Esophagus squamous epithelium (tissue), 5 donors: ENCODE results near the gene LMX1B. TPM values are rescaled to one million over a fixed set of nuclear protein-coding genes. Genes with fewer than 3 reads are reported as not detected.

Source experiments
- DNase-seq: peaks from one replicate; lab custom pipeline; 2025; lab: John Stamatoyannopoulos, UW
- H3K27ac ChIP-seq, 4 donors: fragments of 200-600 bp; sonication (generic); one replicate each; pipeline ENCODE4 v1.5.1; 2016 to 2019; ENCODE audit warnings: mild to moderate bottlenecking in 1 of 4
- H3K27me3 ChIP-seq, 4 donors: fragments of 200-600 bp; sonication (generic); 1 replicate in 3 of 4; 2 replicates in 1 of 4; pipeline versions ENCODE4 v1.5.1 to v1.6.0; 2017 to 2021; ENCODE audit warnings: antibody characterized with exemption in 1 of 4
- H3K36me3 ChIP-seq, 3 donors: fragments of 200-600 bp; sonication (generic); one replicate each; pipeline ENCODE4 v1.5.1; 2016 to 2019
- H3K4me1 ChIP-seq, 3 donors: fragments of 200-600 bp; sonication (generic); one replicate each; pipeline ENCODE4 v1.5.1; 2017 to 2019
- H3K4me3 ChIP-seq, 4 donors: fragments of 200-600 bp; sonication (generic); 1 replicate in 3 of 4; 2 replicates in 1 of 4; pipeline ENCODE4 v1.5.1; 2016 to 2019; ENCODE audit warnings: mild to moderate bottlenecking in 2 of 4, moderate library complexity in 1 of 4
- H3K9me3 ChIP-seq, 3 donors: fragments of 200-600 bp; sonication (generic); one replicate each; pipeline ENCODE4 v1.5.1; 2016 to 2019
- CTCF ChIP-seq, 6 experiments: fragments of 450-650 bp in 4 of 6; fragments of 200-600 bp in 2 of 6; sonication (generic) in 2 of 6; IDR thresholded peaks; one replicate each; pipeline ENCODE4 v1.5.1; 2016 to 2019; ENCODE audit warnings: antibody characterized with exemption in 6 of 6, mild to moderate bottlenecking in 4 of 6, moderate library complexity in 4 of 6
- POLR2A ChIP-seq, 4 donors: fragments of 450-650 bp; IDR thresholded peaks; one replicate each; pipeline ENCODE4 v1.6.1; 2017; ENCODE audit warnings: antibody characterized with exemption in 4 of 4, mild to moderate bottlenecking in 4 of 4, moderate library complexity in 3 of 4
- WGBS, 2 donors: methylation state at CpG; one replicate each; pipeline ENCODE4 v1.1.5; 2018; 5-methylcytosine and 5-hydroxymethylcytosine counted together
- intact Hi-C: fragments of 100-400 bp; cut with DNase I; formaldehyde crosslinking; loops from one replicate; pipeline ENCODE4 v1.15.0; 2022
- total RNA-seq, 4 donors: library from RNA; depleted of rRNA; stranded (reverse); fragments of >200 nt; gene quantifications; one replicate each; pipeline ENCODE4 v1.1.0, GENCODE V29; 2016
- donor health status: DM: yes; HTN: yes; CAD: no.

The LMX1B gene
- total RNA-seq, 4 donors from 2014 or later: 0.23 TPM; not detected in 3

GRCh38 chr9:126607086-126607485, 6.6 kb upstream of the LMX1B start:
- WGBS, 2 donors: 22 to 40% methylated on average over 1 of the region's 1 CpG
- intact Hi-C loops: no loop called here
- H3K9me3 ChIP-seq: no peaks in the 10 kb centered on the region
- no peak for DNase-seq
- TF ChIP-seq CTCF (IDR thresholded peaks at IDR 0.05) (no peak), POLR2A (IDR thresholded peaks at IDR 0.05) (no peak)
- H3K27me3 ChIP-seq: peaks cover 19 to 83% (median 22%) of the 10 kb centered on the region in 4 donors
- H3K4me1 ChIP-seq: peaks cover 11 to 22% (median 17%) of the 10 kb centered on the region in 3 donors
- no peak overlapping the region for H3K4me3 ChIP-seq
- H3K36me3 ChIP-seq: no peaks in the 10 kb centered on the region
- no peak overlapping the region for H3K27ac ChIP-seq

GRCh38 chr9:126607731-126608130, 6.0 kb upstream of the LMX1B start:
- Histone ChIP-seq H3K36me3 (no peaks in the 10 kb centered on the region), H3K9me3 (no peaks in the 10 kb centered on the region), H3K27ac (no peak overlapping the region), H3K27me3 (peaks cover 22 to 88% (median 24%) of the 10 kb centered on the region in 4 donors), H3K4me3 (no peak overlapping the region), H3K4me1 (peaks cover 17 to 29% (median 20%) of the 10 kb centered on the region in 3 donors)
- intact Hi-C loops: no loop called here
- TF ChIP-seq POLR2A (IDR thresholded peaks at IDR 0.05) (no peak), CTCF (IDR thresholded peaks at IDR 0.05) (no peak)
- no peak for DNase-seq
- WGBS, 2 donors: 62% methylated on average over 7 of the region's 7 CpGs

GRCh38 chr9:126608551-126608950, 5.2 kb upstream of the LMX1B start:
- H3K27ac ChIP-seq: no peak overlapping the region
- WGBS, 2 donors: 77 to 79% methylated on average over 4 to 8 of the region's 8 CpGs
- H3K9me3 ChIP-seq: no peaks in the 10 kb centered on the region
- no peaks in the 10 kb centered on the region for H3K36me3 ChIP-seq
- intact Hi-C loops: no loop called here
- no peak for TF ChIP-seq POLR2A (IDR thresholded peaks at IDR 0.05)
- no peak for TF ChIP-seq CTCF (IDR thresholded peaks at IDR 0.05)
- H3K27me3 ChIP-seq: peaks cover 27 to 88% (median 30%) of the 10 kb centered on the region in 4 donors
- no peak overlapping the region for H3K4me3 ChIP-seq
- DNase-seq: no peak
- H3K4me1 ChIP-seq: peaks cover 26 to 37% (median 27%) of the 10 kb centered on the region in 3 donors

GRCh38 chr9:126609191-126609590, 4.5 kb upstream of the LMX1B start:
- DNase-seq: no peak

More at GRCh38 chr9:126609191-126609590, 4.5 kb upstream of the LMX1B start:
- Histone ChIP-seq H3K4me3 (no peak overlapping the region), H3K9me3 (no peaks in the 10 kb centered on the region), H3K4me1 (peaks cover 27 to 38% (median 29%) of the 10 kb centered on the region in 3 donors), H3K27ac (no peak overlapping the region), H3K27me3 (peaks cover 27 to 88% (median 30%) of the 10 kb centered on the region in 4 donors), H3K36me3 (no peaks in the 10 kb centered on the region)
- TF ChIP-seq CTCF (IDR thresholded peaks at IDR 0.05): no peak
- no peak for TF ChIP-seq POLR2A (IDR thresholded peaks at IDR 0.05)
- WGBS, 2 donors: 40 to 83% methylated on average over 1 to 2 of the region's 6 CpGs
- intact Hi-C loops: no loop called here
